ENCODE measurements around the gene FRMPD1. TPM values are rescaled to one million over a fixed set of nuclear protein-coding genes. Genes with fewer than 3 reads are reported as not detected.

FRMPD1 gene
- total and polyA plus RNA-seq, 2 donors (not counting 1 experiment from before 2014, with no cell fraction given) = not detected

DNA sequence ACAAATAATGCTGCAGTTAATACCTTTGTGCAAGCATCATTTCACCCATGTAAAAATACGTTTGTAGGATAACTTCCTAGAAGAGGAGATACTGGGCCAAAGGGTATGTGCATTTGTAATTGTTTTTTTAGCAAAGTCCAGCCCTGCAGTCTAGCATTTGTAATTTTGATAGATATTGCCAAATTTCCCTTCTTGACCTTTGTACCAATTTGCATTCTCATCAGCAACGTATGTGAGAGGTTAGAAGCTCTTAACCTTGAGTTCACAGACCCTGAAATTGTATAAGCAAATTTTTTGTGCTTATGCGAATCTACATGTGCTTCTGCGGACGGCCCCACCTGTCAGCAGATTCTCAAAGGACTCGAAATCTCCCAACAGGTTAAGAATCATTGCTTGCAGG lies 39.7 kb upstream of the FRMPD1 start:
- DNase-seq (ENCODE audit: low read depth in 2 of 2) = no peak
- TF ChIP-seq EZH2 (IDR thresholded peaks at IDR 0.05; ENCODE audit: low read length, missing control alignments) (no peak), CTCF (conservative IDR thresholded peaks at IDR 0.05 in 1 of 2, IDR thresholded peaks at IDR 0.05 in 1 of 2; ENCODE audit: low read depth in 1 of 2, low read length in 2 of 2) (no peak)
- no peak overlapping the region for H2AFZ ChIP-seq (ENCODE audit: low read length)

DNA sequence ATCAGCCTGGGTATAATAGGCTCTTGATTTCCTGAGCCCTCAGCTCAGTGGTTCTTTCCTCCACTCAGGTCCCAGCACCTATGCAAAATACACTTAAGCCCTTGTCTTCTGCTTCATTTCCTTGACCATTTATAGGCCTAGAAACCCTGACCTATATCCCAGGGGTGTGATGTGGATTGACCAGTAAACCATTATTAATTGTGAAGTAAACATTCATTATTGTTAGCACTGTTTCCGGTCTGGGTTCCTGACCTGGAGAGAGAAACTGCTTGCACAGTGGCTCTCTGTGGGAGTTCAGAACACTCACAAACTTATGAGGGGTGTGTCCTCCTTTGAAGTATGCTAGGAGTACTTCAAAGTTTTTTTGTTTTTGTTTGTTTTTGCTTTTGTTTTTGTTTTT lies 38.8 kb upstream of the FRMPD1 start:
- Histone ChIP-seq H3K79me2 (ENCODE audit: control insufficient read depth, insufficient read depth, low read length) (no peaks in the 10 kb centered on the region), H3K4me2 (ENCODE audit: extremely low read depth, insufficient read depth, low read length) (no peak overlapping the region), H3K4me1 (ENCODE audit: control insufficient read depth, extremely low read depth, insufficient read depth, low read length) (no peaks in the 10 kb centered on the region), H3K4me3 (replicated peaks in 1 of 4; ENCODE audit: control extremely low read depth in 1 of 4, insufficient read depth in 1 of 4, low read depth in 3 of 4, low read length in 4 of 4) (no peak overlapping the region), H3K9me3 (ENCODE audit: control insufficient read depth, insufficient read depth, low read depth, low read length) (no peaks in the 10 kb centered on the region), H3K36me3 (ENCODE audit: control insufficient read depth, insufficient read depth, low read length) (no peaks in the 10 kb centered on the region), H3K27me3 (ENCODE audit: control insufficient read depth, insufficient read depth, low read length) (peaks cover 5% of the 10 kb centered on the region), H3K27ac (ENCODE audit: insufficient read depth, low read length) (no peak overlapping the region), H2AFZ (ENCODE audit: low read length) (no peak overlapping the region), H4K20me1 (ENCODE audit: control insufficient read depth, extremely low read depth, insufficient read depth, low read length) (no peaks in the 10 kb centered on the region), H3K9ac (ENCODE audit: insufficient read depth, low read length) (no peak overlapping the region)
- no peak for DNase-seq (ENCODE audit: low read depth in 2 of 2)
- TF ChIP-seq EZH2 (IDR thresholded peaks at IDR 0.05; ENCODE audit: low read length, missing control alignments) (no peak), CTCF (conservative IDR thresholded peaks at IDR 0.05 in 1 of 2, IDR thresholded peaks at IDR 0.05 in 1 of 2; ENCODE audit: low read depth in 1 of 2, low read length in 2 of 2) (no peak)

More for the DNA sequence above, 39.7 kb upstream of the FRMPD1 start:
- no peak overlapping the region for H3K4me2 ChIP-seq (ENCODE audit: extremely low read depth, insufficient read depth, low read length)
- H3K9ac ChIP-seq (ENCODE audit: insufficient read depth, low read length) = no peak overlapping the region
- peaks cover 9% of the 10 kb centered on the region for H3K27me3 ChIP-seq (ENCODE audit: control insufficient read depth, insufficient read depth, low read length)
- no peaks in the 10 kb centered on the region for H3K36me3 ChIP-seq (ENCODE audit: control insufficient read depth, insufficient read depth, low read length)
- no peaks in the 10 kb centered on the region for H3K9me3 ChIP-seq (ENCODE audit: control insufficient read depth, insufficient read depth, low read depth, low read length)
- H3K4me3 ChIP-seq (replicated peaks in 1 of 4; ENCODE audit: control extremely low read depth in 1 of 4, insufficient read depth in 1 of 4, low read depth in 3 of 4, low read length in 4 of 4) = no peak overlapping the region
- no peaks in the 10 kb centered on the region for H4K20me1 ChIP-seq (ENCODE audit: control insufficient read depth, extremely low read depth, insufficient read depth, low read length)
- H3K4me1 ChIP-seq (ENCODE audit: control insufficient read depth, extremely low read depth, insufficient read depth, low read length) = no peaks in the 10 kb centered on the region
- H3K27ac ChIP-seq (ENCODE audit: insufficient read depth, low read length) = no peak overlapping the region
- H3K79me2 ChIP-seq (ENCODE audit: control insufficient read depth, insufficient read depth, low read length) = no peaks in the 10 kb centered on the region

GRCh38 chr9:37617161-37617560 lies 33.6 kb upstream of the FRMPD1 start:
- Histone ChIP-seq H3K4me2 (ENCODE audit: extremely low read depth, insufficient read depth, low read length) (no peak overlapping the region), H3K4me3 (replicated peaks in 1 of 4; ENCODE audit: control extremely low read depth in 1 of 4, insufficient read depth in 1 of 4, low read depth in 3 of 4, low read length in 4 of 4) (no peak overlapping the region), H3K79me2 (ENCODE audit: control insufficient read depth, insufficient read depth, low read length) (no peaks in the 10 kb centered on the region), H2AFZ (ENCODE audit: low read length) (no peak overlapping the region), H3K27ac (ENCODE audit: insufficient read depth, low read length) (no peak overlapping the region), H4K20me1 (ENCODE audit: control insufficient read depth, extremely low read depth, insufficient read depth, low read length) (no peaks in the 10 kb centered on the region), H3K36me3 (ENCODE audit: control insufficient read depth, insufficient read depth, low read length) (no peaks in the 10 kb centered on the region), H3K9me3 (ENCODE audit: control insufficient read depth, insufficient read depth, low read depth, low read length) (no peaks in the 10 kb centered on the region), H3K4me1 (ENCODE audit: control insufficient read depth, extremely low read depth, insufficient read depth, low read length) (no peaks in the 10 kb centered on the region), H3K27me3 (ENCODE audit: control insufficient read depth, insufficient read depth, low read length) (no peaks in the 10 kb centered on the region), H3K9ac (ENCODE audit: insufficient read depth, low read length) (no peak overlapping the region)
- TF ChIP-seq CTCF (conservative IDR thresholded peaks at IDR 0.05 in 1 of 2, IDR thresholded peaks at IDR 0.05 in 1 of 2; ENCODE audit: low read depth in 1 of 2, low read length in 2 of 2) (no peak), EZH2 (IDR thresholded peaks at IDR 0.05; ENCODE audit: low read length, missing control alignments) (no peak)
- no peak for DNase-seq (ENCODE audit: low read depth in 2 of 2)

Measured in fibroblast of lung (primary cell).